GM19240 (cell line): Measurements from ENCODE around the gene TENM4.
"Not testable (repeated sequence)": the region's sequence is repeated elsewhere in the genome, so short reads cannot be mapped to it uniquely, and the experiment has no call there.

Experiments
- DNase-seq: peaks from one replicate; pipeline ENCODE4 v3.0.0; 2011; ENCODE audit warnings: low spot score; ENCODE audit not compliant: insufficient read length

TENM4 gene

GRCh38 chr11:78912778-78913177 is 528.1 kb downstream of the TENM4 start:
- DNase-seq = no peak

DNA sequence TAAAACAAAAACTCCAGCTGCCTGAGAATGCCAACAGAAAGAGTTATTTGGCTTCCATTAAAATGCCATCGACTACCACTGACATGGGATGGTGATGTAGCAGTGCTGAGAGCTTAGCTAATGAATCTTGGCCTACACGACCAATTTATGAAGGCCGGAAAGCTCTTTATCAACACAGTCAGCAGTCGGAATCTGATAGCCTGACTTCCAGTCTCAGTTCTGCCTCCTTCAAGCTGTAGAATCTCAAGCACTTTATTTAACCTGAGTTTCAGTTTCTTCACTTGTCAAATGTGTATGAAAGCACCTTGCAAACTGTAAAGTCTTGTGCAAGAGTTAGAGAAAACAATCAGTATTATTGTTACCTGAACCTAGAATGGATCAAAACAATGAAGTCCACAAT is 530.5 kb downstream of the TENM4 start:
- DNase-seq = no peak

DNA sequence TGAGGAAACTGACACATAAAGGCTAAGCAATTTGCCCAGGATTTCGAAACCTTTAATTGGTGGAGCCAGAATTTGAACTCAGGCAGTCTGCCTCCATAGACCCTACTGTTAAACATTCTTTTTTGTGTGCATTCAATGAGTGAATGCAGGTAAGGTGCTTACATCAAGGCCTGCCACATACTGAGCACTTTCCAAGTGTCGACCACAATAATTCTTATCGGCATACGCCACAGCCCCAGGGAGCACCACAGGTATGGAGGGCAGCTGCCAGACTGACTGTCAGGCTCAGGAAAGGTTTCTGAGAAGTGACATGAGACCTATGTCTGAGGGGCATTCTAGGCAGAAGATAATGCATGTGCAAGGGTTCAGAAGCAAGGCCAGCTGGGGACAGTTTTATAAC is 531.4 kb downstream of the TENM4 start:
- DNase-seq = no peak

DNA sequence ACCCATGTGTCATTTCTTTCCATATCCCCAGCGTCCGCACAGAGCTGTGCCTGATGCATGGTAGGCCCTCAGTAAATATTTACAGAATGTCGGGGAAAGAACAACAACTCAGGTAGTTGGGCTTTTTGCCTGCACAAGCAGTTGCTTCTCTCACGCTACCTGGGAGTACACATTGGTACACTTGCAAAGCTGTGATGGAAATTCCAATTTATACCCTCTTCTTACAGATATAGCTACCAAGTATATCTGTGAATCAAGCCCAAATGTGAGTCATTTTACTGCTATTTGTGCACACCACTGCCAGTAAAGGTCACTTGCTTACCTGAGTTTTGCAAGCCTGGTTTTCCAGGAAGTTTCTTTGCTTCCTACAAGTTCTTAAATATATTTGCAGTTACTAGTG is 533.2 kb downstream of the TENM4 start:
- no peak for DNase-seq

- DNase-seq = no peak
Measured at GRCh38 chr11:78906566-78906965, 534.3 kb downstream of the TENM4 start.

DNA sequence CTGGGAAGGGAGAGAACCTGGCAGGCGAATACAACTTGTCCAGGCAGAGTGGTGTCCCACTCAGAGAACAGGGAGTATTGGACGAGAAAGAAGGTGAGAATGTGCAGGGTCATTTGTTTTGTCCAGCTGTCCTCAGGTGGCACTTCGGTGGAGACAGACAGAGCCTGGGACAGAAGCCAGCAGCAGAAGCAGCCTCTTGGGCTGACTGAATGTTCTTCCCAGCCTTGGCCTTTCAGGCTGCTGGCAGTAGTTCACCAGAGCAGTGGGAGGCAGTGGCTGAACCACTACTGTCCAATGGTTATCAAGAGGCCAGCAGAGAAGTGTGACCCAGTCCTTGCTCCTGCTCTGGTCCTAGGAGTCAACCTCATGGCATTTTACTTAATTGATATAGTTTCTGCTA is 535.1 kb downstream of the TENM4 start:
- no peak for DNase-seq

GRCh38 chr11:78902771-78903507 is 537.9 kb downstream of the TENM4 start:
- DNase-seq = no peak

GRCh38 chr11:78901831-78902230 is 539.0 kb downstream of the TENM4 start:
- DNase-seq = no peak

DNA sequence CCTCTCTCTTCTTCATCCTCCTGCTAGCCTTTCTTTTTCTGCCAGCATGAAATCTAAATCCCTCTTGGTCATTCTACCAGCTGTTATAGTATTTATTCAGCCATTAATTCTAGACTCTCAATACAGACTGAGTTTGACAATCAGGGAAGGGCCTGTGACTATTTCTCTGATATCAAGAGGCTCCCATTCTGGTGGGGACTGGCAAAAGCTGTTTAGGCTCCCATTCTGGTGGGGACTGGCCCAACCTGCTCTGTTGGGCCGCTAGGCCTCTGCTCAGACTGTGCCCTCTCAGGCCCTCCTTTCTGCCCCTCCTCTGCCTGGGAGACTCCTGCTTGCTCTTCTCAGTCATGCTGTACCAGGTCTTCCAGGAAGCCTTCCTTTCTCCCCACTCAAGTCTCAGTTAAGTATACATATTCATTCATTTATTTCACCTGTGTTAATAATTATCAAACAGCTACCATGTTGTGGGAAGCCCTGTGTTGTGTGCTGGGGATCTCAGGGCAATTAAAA is 542.5 kb downstream of the TENM4 start:
- DNase-seq = no peak

DNA sequence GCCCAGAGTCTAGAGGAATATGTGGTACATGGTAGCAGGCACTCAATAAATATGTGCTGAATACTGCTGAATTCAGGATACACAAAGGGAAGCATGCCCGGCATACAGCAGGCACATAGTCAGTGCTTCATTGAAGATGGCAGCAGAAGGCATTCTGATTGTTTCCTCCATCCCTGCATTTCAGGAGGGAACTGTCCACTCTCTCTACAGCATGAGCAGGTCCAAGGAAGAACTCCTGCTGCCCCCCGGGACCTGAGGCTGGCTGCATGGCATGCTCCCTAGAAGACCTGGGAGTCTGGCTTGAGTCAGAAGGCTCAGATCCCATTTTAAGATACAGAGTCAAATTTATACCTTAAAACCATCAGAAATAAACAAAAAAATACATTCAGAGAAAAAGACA is 546.8 kb downstream of the TENM4 start:
- no peak for DNase-seq

GRCh38 chr11:78889698-78890097 is 551.1 kb downstream of the TENM4 start:
- no peak for DNase-seq

GRCh38 chr11:78886616-78887015 is 554.2 kb downstream of the TENM4 start:
- no peak for DNase-seq

- no peak for DNase-seq
Measured at GRCh38 chr11:78884761-78885160, 556.1 kb downstream of the TENM4 start.

DNA sequence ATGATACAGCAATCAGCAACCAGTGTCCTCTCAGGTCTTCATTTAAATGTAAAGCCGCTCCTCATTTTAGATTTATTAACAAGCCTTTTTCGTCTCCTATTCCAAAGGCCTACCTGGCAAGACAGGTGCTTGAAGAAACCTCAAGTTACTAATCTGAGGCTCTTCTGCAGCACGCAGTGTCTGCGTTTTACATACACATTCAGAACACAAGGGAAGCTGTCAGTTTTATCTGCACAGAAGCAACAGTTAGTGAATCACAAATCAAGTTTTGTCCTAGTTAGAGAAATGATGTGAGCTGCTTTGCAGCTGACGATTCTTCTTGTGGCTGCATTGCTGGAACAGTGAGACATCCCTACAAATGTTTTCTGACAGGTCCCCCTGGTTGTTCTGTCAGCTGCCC is 557.3 kb downstream of the TENM4 start:
- DNase-seq = no peak

GRCh38 chr11:78879094-78879980 is 561.5 kb downstream of the TENM4 start:
- DNase-seq = not testable (repeated sequence)

DNA sequence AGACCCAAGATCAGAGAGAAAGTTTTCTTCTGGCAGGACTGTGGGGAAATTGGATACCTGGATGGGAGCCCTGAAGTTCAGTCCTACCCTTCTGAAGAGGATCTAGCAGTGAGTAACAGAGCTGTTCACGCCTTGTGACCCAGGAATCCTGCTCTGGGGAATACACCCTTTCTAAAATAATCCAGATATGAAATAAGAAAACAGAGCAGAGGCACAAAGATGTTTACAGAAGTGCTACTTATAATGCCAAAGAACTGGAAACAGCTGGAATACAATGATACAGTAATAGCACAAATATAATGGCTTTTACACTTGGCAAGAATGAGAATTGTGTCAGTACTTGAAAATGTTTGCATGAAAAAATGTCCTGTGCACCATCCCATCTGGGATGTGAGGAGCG is 562.2 kb downstream of the TENM4 start:
- DNase-seq = no peak

GRCh38 chr11:78876676-78877075 is 564.2 kb downstream of the TENM4 start:
- DNase-seq = no peak

DNA sequence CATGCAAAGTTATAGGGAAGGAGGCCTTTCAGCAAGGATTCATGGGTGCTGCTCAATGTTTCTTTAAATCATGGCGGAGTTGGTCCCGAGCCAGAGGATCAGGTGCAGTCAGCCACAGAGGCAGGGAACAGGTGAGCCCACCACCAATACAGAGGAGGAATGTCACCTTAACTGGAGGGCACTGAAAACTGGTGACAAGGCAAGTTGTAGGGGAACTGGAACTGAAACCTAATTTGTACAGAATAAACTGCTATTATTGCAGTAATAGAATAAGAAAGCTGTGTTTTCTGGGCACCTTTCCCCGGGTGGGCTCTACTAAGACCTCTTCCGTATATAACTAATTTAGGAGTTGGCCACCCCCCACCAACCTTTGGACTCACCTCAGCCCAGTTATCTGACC is 570.2 kb downstream of the TENM4 start:
- DNase-seq = no peak

DNA sequence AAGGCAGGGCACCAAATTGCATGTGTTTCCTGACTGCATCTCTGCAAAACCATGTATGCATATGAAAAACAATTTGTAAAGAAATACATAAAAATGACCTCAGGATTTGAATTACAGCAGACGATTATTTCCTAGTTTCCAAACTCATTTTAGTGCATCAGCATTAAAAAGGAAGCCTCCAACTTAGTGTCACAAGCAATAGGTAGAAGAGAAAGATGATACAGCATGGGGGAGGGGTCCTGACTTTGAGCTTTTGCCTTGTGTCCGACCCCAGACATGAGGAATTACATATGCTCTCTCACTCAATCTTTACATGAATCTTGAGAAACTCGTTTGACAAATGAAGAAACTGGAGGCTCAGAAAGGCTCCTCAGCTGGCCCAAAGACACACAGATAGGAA is 571.5 kb downstream of the TENM4 start:
- DNase-seq = no peak

- DNase-seq = no peak
Measured at GRCh38 chr11:78868563-78868962, 572.3 kb downstream of the TENM4 start.

DNA sequence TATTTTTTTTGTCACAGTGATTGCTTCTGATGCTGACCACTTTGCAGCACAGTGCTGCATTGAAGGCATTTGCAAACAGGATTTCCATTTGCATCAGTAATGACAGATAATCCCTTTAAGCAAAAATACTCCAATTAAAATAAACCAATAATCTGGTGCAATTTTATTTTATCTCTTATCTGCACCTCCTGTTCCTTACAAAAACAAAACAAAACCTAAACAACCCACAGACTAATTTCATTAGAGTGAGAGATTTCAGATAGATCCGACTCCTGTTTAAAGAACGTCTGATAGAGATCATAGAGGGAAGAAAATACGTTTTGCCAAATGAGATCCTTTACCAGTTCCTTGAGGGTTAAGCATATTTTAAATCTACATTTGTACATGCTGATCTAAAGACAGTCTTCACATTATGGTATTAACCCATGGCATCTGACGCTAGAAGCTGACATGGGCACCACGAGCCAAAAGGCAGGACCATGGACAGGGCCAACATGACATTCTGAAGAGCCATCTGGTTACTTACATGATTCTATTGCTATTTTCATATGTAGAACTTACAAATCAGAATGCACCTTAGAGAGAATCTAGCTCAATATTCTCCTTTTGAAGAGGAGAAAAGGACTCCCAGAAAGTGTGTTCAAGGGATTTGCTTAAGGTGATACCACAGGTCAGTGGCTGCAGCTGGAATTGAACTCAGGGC is 580.0 kb downstream of the TENM4 start:
- no peak for DNase-seq

GRCh38 chr11:78857688-78858087 is 583.1 kb downstream of the TENM4 start:
- no peak for DNase-seq
